ENCODE measurements around the gene RAB27B.

Gene RAB27B

DNA sequence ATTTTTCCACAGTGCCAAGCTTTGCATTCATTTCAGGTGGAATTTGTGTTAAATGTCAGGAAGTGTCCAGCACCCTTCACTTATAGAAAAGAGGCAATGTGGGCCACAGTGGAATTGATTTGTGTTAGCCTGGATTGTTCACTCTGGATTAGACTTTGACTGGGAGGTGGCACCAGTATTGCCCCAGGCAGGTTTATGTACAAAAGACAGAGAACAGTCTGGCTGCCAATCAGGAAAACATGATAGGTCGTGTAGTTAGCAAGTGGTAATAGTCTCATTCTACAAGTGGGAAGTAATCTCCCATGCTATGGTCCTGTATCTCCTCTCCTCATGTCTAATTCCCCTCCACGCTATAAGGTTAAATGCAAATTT is 45.6 kb downstream of the RAB27B start:
- Histone ChIP-seq H3K27me3 (ENCODE audit: insufficient read depth, poor library complexity, severe bottlenecking) (peaks cover 2% of the 10 kb centered on the region), H3K4me3 (replicated peaks; ENCODE audit: insufficient read depth, low read length) (no peak overlapping the region), H3K27ac (replicated peaks) (no peak overlapping the region)
- no peak for DNase-seq (ENCODE audit: low read depth in 1 of 2, low spot score in 1 of 2)
- TF ChIP-seq, protein P1, sequence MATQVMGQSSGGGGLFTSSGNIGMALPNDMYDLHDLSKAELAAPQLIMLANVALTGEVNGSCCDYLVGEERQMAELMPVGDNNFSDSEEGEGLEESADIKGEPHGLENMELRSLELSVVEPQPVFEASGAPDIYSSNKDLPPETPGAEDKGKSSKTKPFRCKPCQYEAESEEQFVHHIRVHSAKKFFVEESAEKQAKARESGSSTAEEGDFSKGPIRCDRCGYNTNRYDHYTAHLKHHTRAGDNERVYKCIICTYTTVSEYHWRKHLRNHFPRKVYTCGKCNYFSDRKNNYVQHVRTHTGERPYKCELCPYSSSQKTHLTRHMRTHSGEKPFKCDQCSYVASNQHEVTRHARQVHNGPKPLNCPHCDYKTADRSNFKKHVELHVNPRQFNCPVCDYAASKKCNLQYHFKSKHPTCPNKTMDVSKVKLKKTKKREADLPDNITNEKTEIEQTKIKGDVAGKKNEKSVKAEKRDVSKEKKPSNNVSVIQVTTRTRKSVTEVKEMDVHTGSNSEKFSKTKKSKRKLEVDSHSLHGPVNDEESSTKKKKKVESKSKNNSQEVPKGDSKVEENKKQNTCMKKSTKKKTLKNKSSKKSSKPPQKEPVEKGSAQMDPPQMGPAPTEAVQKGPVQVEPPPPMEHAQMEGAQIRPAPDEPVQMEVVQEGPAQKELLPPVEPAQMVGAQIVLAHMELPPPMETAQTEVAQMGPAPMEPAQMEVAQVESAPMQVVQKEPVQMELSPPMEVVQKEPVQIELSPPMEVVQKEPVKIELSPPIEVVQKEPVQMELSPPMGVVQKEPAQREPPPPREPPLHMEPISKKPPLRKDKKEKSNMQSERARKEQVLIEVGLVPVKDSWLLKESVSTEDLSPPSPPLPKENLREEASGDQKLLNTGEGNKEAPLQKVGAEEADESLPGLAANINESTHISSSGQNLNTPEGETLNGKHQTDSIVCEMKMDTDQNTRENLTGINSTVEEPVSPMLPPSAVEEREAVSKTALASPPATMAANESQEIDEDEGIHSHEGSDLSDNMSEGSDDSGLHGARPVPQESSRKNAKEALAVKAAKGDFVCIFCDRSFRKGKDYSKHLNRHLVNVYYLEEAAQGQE (IDR thresholded peaks at IDR 0.05; ENCODE audit: insufficient replicate concordance, low read depth): no peak
- TF ChIP-seq POLR2AphosphoS5 (IDR thresholded peaks at IDR 0.05; ENCODE audit: low read depth): no peak
- TF ChIP-seq, protein P2, sequence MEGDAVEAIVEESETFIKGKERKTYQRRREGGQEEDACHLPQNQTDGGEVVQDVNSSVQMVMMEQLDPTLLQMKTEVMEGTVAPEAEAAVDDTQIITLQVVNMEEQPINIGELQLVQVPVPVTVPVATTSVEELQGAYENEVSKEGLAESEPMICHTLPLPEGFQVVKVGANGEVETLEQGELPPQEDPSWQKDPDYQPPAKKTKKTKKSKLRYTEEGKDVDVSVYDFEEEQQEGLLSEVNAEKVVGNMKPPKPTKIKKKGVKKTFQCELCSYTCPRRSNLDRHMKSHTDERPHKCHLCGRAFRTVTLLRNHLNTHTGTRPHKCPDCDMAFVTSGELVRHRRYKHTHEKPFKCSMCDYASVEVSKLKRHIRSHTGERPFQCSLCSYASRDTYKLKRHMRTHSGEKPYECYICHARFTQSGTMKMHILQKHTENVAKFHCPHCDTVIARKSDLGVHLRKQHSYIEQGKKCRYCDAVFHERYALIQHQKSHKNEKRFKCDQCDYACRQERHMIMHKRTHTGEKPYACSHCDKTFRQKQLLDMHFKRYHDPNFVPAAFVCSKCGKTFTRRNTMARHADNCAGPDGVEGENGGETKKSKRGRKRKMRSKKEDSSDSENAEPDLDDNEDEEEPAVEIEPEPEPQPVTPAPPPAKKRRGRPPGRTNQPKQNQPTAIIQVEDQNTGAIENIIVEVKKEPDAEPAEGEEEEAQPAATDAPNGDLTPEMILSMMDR (IDR thresholded peaks at IDR 0.05; ENCODE audit: insufficient read depth, low read length): no peak
- TF ChIP-seq SPI1 (IDR thresholded peaks at IDR 0.05; ENCODE audit: borderline replicate concordance, low read depth): no peak
- TF ChIP-seq GABPA (IDR thresholded peaks at IDR 0.05; ENCODE audit: low read depth): no peak

DNA sequence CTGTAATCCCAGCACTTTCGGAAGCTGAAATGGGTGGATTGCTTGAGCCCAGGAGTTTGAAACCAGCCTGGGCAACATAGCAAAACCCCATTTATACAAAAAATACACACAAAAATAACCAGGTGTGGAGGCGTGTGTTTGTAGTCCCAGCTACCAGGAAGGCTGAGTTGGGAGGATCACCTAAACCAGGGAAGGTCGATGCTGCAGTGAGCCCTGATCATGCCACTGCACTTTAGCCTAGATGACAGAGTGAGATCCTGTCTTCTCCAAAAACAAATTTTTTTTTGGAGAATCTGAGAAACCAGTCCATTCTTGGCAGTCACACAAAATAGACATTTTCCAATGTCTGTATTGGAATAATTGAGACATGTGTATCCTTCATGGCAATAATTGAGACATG is 46.8 kb downstream of the RAB27B start:
- no peak for DNase-seq (ENCODE audit: low read depth in 1 of 2, low spot score in 1 of 2)
- Histone ChIP-seq H3K27ac (replicated peaks) (no peak overlapping the region), H3K4me3 (replicated peaks; ENCODE audit: insufficient read depth, low read length) (no peak overlapping the region), H3K27me3 (ENCODE audit: insufficient read depth, poor library complexity, severe bottlenecking) (peaks cover 2% of the 10 kb centered on the region)
- TF ChIP-seq, protein P1 (IDR thresholded peaks at IDR 0.05; ENCODE audit: insufficient replicate concordance, low read depth): no peak
- TF ChIP-seq GABPA (IDR thresholded peaks at IDR 0.05; ENCODE audit: low read depth) (no peak), POLR2AphosphoS5 (IDR thresholded peaks at IDR 0.05; ENCODE audit: low read depth) (no peak), SPI1 (IDR thresholded peaks at IDR 0.05; ENCODE audit: borderline replicate concordance, low read depth) (no peak)
- TF ChIP-seq, protein P2 (IDR thresholded peaks at IDR 0.05; ENCODE audit: insufficient read depth, low read length): no peak

DNA sequence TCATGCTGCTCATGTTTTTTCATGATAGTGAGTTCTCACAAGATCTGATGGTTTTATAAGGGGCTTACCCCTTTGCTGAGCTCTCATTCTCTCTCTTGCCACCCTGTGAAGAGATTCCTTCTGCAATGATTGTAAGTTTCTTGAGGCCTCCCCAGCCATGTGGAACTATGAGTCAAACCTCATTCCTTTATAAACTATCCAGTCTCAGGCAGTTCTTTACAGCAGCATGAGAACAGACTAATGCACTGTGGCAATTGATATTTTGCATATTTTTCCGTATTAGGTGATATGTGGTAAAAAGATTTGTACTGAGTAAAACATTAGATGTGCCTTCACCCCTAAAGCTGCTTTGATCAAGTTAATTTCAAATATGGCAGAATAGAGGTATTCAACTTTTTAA is 48.8 kb downstream of the RAB27B start:
- no peak for TF ChIP-seq SPI1 (IDR thresholded peaks at IDR 0.05; ENCODE audit: borderline replicate concordance, low read depth)
- TF ChIP-seq, protein P2 (IDR thresholded peaks at IDR 0.05; ENCODE audit: insufficient read depth, low read length): no peak
- TF ChIP-seq, protein P1 (IDR thresholded peaks at IDR 0.05; ENCODE audit: insufficient replicate concordance, low read depth): no peak
- no peak for TF ChIP-seq GABPA (IDR thresholded peaks at IDR 0.05; ENCODE audit: low read depth)
- no peak for TF ChIP-seq POLR2AphosphoS5 (IDR thresholded peaks at IDR 0.05; ENCODE audit: low read depth)
- no peak for DNase-seq (ENCODE audit: low read depth in 1 of 2, low spot score in 1 of 2)
- no peak overlapping the region for H3K4me3 ChIP-seq (replicated peaks; ENCODE audit: insufficient read depth, low read length)
- peaks cover 2% of the 10 kb centered on the region for H3K27me3 ChIP-seq (ENCODE audit: insufficient read depth, poor library complexity, severe bottlenecking)
- no peak overlapping the region for H3K27ac ChIP-seq (replicated peaks)
